ENCODE data around the gene OSBPL10.
"Not testable (repeated sequence)": the region's sequence is repeated elsewhere in the genome, so short reads cannot be mapped to it uniquely, and the experiment has no call there.

The OSBPL10 gene

GRCh38 chr3:31690771-31691170, 290.3 kb downstream of the OSBPL10 start:
- DNase-seq = no peak

DNA sequence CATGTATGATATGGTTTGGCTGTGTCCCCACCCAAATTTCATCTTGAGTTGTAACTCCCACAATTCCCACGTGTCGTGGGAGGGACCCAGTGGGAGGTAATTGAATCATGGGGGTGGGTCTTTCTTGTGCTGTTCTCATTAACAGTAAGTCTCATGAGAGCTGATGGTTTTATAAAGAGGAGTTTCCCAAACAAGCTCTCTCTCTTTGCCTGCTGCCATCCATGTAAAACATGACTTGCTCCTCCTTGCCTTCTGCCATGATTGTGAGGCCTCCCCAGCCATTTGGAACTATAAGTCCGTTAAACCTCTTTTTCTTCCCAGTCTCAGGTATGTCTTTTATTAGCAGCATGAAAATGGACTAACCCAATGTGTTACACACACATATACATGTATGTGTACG, 291.5 kb downstream of the OSBPL10 start:
- DNase-seq = not testable (repeated sequence)

DNA sequence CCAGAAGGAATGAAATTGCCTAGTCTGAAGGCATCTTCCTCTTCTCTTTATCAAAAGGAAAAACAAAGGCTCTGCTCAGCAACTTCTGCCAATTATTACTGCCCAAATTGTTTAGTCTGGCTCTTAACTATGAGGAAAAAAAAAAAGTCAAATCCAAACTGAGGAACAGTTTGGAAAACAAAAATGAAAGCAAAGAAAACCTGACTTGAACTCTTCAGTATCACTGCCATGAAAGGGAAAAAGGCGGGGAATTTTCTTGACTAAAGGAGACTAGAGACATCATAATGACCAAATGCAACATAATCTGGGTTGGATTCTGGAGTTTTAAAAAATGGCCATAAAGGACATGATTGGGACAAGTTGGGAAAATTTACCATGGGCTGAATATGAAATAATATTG, 292.1 kb downstream of the OSBPL10 start:
- DNase-seq = no peak

DNA sequence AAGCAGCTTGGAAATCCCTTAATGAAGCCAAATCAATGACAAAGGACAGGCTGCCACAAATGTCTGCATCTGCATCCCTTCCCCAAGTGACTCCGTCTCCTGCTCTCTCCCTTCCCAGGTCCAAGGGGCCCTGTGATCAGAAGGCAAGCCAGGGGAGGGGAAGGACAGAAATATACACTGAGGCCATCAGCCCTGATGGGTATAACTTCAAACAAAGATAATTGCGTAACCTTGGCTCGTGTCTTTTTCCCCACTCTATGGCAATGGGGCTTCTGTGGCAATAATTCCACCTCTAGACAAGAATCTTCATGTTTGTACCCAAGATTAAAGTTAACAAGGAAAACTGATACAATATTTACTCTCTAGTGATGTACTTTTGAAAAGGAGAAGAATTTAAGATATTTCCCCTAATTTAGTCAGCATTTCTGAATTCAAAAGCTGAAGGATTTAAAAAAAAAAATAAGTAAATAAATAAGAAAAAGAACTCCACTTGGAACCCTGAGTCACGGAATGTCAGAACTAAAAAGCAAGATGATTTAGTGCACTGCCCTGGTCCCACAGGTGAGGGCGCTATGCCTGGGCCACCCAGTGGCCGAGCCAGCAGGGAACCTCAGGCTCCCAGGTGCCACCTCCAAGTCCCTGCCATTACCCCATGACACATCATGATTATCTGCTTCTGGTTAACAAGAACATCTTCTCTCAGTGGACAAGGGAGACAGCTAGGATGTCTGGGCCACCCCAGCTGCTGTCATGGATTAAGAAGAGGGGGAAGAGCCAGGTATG, 293.9 kb downstream of the OSBPL10 start:
- DNase-seq = no peak

DNA sequence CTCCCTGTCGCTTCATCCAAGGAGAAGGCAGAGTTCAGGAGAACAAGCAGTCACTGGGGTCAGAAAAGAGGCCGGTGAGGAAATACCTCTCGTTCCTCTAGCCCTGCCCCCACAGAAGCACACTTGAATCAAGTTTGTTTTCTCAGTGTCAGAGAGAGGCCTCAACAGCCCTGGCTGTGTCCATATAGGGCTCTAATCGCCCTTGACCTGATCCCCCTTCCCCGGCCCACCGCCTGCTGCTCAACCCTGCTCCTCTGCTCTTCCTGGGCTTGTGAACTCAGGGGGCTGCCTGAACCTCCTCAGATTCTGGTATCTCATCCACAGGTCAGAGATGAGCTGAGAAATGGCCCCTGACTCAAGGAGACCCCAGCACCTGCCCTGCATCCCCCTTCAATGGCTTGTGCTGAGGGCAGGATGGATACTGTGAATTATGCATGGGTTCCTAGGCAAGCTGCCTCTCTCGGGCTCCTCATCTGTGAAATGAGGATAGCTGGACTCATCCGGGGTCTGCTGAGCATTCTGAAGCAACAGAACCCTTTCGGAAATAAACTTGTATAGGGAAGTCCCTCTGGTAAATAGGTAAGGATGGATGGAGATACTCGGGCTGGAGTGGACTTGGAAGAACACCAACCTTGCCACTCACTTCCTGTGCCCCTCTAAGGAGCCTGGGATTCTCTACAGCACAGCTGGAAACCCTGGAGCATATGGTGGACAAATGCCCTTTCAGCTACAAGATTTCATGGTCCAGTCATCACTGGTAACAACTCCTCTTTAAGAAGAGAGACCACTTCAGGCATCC, 300.8 kb downstream of the OSBPL10 start:
- no peak for DNase-seq

GRCh38 chr3:31676556-31676955, 304.5 kb downstream of the OSBPL10 start:
- no peak for DNase-seq

DNA sequence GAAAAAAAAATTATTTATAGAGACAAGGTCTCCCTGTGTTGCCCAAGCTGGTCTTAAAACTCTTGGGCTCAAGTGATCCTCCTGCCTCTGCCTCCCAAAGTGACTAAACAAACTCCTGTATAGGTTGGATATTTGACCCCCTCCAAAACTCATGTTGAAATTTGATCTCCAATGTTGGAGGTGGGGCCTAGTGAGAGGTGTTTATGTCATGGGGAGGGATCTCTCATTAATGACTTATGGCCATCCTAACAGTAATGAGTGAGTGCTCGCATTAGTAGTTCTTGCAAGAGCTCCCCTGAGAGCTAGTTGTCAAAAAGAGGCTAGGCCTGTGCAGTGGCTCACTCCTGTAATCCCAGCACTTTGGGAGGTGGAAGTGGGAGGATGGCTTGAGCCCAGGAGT, 307.1 kb downstream of the OSBPL10 start:
- no peak for DNase-seq

DNA sequence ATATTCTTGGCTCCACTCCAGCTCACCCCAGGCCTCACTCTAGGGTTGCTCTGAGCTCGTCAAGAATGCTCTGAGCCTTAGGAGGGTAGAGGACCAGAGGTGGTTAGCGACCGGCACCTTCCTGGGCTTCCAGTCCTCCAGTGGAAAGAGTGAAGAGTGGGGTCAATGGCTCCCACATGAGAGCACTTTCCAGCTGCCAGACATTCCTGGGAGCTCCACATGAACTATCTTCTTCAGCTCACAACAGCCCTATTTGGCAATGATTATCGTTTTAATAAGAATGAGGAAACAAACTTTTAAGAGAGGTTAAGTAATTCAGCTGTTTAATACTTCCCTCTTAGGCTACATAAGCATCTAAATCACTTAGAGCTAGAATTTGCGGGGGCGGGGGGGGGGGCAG, 309.1 kb downstream of the OSBPL10 start:
- no peak for DNase-seq

GRCh38 chr3:31671451-31671850, 309.6 kb downstream of the OSBPL10 start:
- no peak for DNase-seq

- no peak for DNase-seq
These were observed 310.3 kb downstream of the OSBPL10 start for GRCh38 chr3:31670722-31671121.

GRCh38 chr3:31670136-31670535, 310.9 kb downstream of the OSBPL10 start:
- DNase-seq = no peak

- DNase-seq = no peak
These were observed 312.8 kb downstream of the OSBPL10 start for GRCh38 chr3:31668242-31668641.

DNA sequence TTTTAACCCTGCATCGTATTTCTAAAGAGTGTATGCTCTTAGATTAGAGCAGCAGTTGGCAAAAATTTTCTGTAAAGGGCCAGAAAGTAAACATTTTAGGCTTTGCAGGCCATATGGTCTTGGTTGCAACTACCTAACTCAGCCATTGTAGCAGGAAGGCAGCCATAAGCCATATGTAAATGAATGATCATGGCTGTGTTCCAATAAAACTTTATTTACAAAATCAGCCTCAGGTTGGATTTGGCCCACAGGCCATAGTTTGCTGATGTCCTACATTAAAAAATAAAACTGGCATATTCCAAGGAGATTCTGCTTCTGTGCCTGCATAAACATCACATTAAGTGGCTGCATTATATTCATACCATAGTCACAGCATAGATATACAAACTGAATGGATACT, 313.5 kb downstream of the OSBPL10 start:
- no peak for DNase-seq

- no peak for DNase-seq
These were observed 317.0 kb downstream of the OSBPL10 start for GRCh38 chr3:31664031-31664430.

DNA sequence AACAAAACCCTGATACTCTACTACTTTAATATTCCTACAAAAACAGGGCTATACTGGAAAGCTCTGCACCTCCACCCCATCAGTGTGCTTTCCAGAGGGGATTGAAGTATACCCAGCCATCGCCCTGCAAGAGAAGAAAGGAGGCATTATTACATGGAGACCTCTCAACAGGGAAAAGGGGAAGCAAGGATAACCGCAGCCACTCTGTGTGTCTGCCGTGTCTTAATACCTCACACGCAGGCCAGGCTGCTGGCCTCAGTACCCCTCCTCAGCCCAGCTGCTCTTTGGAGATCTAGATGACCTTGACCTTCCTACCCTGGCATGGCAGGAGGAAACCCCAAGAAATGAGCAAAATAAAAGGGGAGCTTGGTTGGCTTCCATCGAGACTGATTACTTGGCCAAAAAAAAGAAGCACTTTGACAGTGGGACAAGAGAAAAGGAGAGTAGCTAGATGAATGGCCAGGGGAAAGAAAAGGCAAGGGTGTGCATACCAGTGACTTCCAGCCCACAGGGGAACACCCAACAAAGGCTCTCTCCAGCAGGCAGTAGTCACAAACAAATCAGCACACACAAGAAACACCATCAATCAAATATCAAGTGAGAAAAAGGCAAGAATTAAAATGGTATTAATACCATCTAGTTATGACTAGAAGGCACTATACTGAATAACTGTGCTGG, 318.9 kb downstream of the OSBPL10 start:
- DNase-seq = no peak

GRCh38 chr3:31661286-31661685, 319.8 kb downstream of the OSBPL10 start:
- DNase-seq = no peak

- DNase-seq = no peak
These were observed 321.8 kb downstream of the OSBPL10 start for GRCh38 chr3:31659246-31659645.

GRCh38 chr3:31654998-31655397, 326.1 kb downstream of the OSBPL10 start:
- DNase-seq = no peak

DNA sequence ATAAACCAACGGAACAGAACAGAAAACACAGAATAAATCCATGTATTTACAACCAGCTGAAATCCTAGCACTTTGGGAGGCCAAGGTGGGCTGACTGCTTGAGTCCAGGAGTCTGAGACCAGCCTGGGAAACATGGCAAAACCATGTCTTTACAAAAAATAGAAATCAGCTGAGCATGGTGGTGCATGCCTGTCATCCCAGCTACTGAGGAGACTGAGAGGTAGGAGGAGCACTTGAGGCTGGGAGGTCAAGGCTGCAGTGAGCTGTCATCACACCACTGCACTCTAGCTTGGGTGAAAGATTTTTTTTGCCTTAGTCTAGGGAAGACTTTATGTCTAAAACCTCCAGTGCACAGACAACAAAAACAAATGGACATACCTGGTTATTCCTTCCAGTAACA, 327.6 kb downstream of the OSBPL10 start:
- DNase-seq = no peak

DNA sequence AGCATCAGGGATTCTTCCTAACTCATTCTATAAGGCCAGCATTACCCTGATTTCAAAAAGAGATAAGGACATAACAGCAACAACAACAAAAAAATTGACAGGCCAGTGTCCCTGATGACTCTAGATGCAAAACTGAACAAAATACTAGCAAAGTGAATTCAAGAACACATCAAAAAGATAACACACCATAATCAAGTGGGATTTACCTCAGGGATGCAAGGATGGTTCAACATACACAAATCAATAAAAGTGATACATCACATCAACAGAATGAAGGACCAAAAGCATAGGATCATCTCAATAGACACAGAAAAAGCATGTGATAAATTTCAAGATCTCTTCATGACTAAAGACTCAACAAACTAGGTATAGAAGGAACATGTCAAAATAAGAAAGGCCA, 328.8 kb downstream of the OSBPL10 start:
- no peak for DNase-seq

GRCh38 chr3:31648286-31648968, 332.6 kb downstream of the OSBPL10 start:
- DNase-seq = no peak

- DNase-seq = no peak
These were observed 335.8 kb downstream of the OSBPL10 start for GRCh38 chr3:31645256-31645655.

GRCh38 chr3:31639828-31640227, 341.2 kb downstream of the OSBPL10 start:
- no peak for DNase-seq
